ENCODE results near the gene MCOLN2.

DNA sequence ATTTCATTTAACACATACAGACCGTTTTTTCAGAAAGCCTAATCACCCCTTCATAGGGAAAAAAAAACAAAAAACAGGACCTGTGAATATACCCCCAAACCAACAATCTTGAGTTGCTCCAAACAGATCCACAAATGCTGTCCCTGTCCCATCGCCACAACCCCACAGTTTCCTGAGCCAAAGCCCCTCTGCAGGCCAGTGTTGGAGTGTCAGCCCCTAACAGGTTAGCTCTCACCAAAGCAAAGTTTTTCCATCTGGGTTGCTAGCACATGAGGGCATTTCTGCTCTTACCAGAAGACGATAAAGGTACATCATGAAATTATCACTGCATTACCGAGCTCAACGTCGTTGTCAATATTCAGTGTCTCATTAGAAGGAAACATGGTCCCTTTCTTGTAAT is 40.8 kb downstream of the MCOLN2 start:
- TF ChIP-seq POLR2A (IDR thresholded peaks at IDR 0.05) (no peak), CTCF (IDR thresholded peaks at IDR 0.05) (no peak)

Measured in body of pancreas (tissue), 4 donors.